ENCODE results near the gene OR10G7. TPM values are rescaled to one million over a fixed set of nuclear protein-coding genes. Genes with fewer than 3 reads are reported as not detected.

Gene OR10G7
- total RNA-seq, 2 donors from 2014 or later = not detected

- Histone ChIP-seq H3K4me3 (no peak within 1 kb of the TSS), H3K9me3 (no peaks in the 10 kb centered on the region), H3K27me3 (replicated peaks; ENCODE audit: insufficient read depth) (no peaks in the 10 kb centered on the region), H3K27ac (no peak within 1 kb of the TSS), H3K4me1 (replicated peaks) (no peaks in the 10 kb centered on the region), H3K36me3 (no peaks in the 10 kb centered on the region)
- intact Hi-C loops (cut with DNase I) = no loop called here
- 71% methylated on average over 1 of the region's 1 CpG for WGBS
- TF ChIP-seq CTCF (IDR thresholded peaks at IDR 0.05) (no peak), POLR2A (IDR thresholded peaks at IDR 0.05) (no peak), POLR2AphosphoS5 (IDR thresholded peaks at IDR 0.05) (no peak)
- no peak for DNase-seq (ENCODE audit: low spot score)
These were observed 46.0 kb downstream of the OR10G7 start, which contains the start of gene OR10G6 for GRCh38 chr11:123995119-123995518. Gene OR10G6, minus strand, starts transcription at chr11:123995161. Its CDS starts 0 bp downstream, at chr11:123995161.

Other genes starting within 250 kb of the OR10G7 start
- gene OR6M1, start 235.0 kb downstream of the OR10G7 start, total RNA-seq = not detected
- gene TMEM225, start 155.7 kb downstream of the OR10G7 start, total RNA-seq = 1 to 10 TPM in 1 of 2 donors, not detected in 1; 1.2 TPM
- 1 to 10 TPM in 1 of 2 donors, not detected in 1; 1.5 TPM for gene OR8D4, start 139.2 kb downstream of the OR10G7 start, total RNA-seq
- gene OR4D5, start 101.7 kb downstream of the OR10G7 start, total RNA-seq = not detected
- not detected for gene OR6T1, start 97.5 kb downstream of the OR10G7 start, total RNA-seq
- not detected for gene OR10S1, start 63.5 kb downstream of the OR10G7 start, total RNA-seq
- gene OR10G6, start 46.2 kb downstream of the OR10G7 start, total RNA-seq = not detected
- under 1 TPM in 1 of 2 donors, not detected in 1; 0.40 TPM for gene OR10G4, start 28.3 kb downstream of the OR10G7 start, total RNA-seq
- gene OR10G9, start 18.3 kb downstream of the OR10G7 start, total RNA-seq = not detected
- under 1 TPM in 1 of 2 donors, not detected in 1; 0.57 TPM for gene OR10G8, start 14.5 kb downstream of the OR10G7 start, total RNA-seq
- 10 to 100 TPM; 23.3 to 28.9 TPM for gene VWA5A, start 74.1 kb upstream of the OR10G7 start, total RNA-seq
- gene OR10D3, start 142.0 kb upstream of the OR10G7 start, total RNA-seq = not detected
- gene OR8G1, start 199.8 kb upstream of the OR10G7 start, total RNA-seq = not detected
- 1 to 10 TPM in 1 of 2 donors, not detected in 1; 3.0 TPM for gene OR8G5, start 215.1 kb upstream of the OR10G7 start, total RNA-seq